Fibroblast of lung (primary cell): Measurements from ENCODE around the gene WFDC13. TPM values are rescaled to one million over a fixed set of nuclear protein-coding genes. Genes with fewer than 3 reads are reported as not detected.

ENCODE experiments used
- DNase-seq, 2 donors: peaks; one replicate each; pipeline versions ENCODE4 v3.0.0 to v3.0.0-alpha.2; 2010; ENCODE audit warnings: low read depth in 2 of 2
- H2AFZ ChIP-seq: 2 replicates; pipeline ENCODE4 v1.5.1; 2012; ENCODE audit warnings: low read length, control low read depth, inconsistent platforms
- H3K27ac ChIP-seq: 2 replicates; pipeline ENCODE4 v1.5.1; 2011; ENCODE audit warnings: low read length, control low read depth; ENCODE audit not compliant: insufficient read depth
- H3K27me3 ChIP-seq: 2 replicates; pipeline ENCODE4 v1.5.1; 2011; ENCODE audit warnings: mild to moderate bottlenecking, low read length; ENCODE audit not compliant: control insufficient read depth, insufficient read depth
- H3K36me3 ChIP-seq: 2 replicates; pipeline ENCODE4 v1.5.1; 2011; ENCODE audit warnings: low read length; ENCODE audit not compliant: control insufficient read depth, insufficient read depth
- H3K4me1 ChIP-seq: 2 replicates; pipeline ENCODE4 v1.5.1; 2011; ENCODE audit warnings: low read length; ENCODE audit not compliant: control insufficient read depth, insufficient read depth; ENCODE audit errors: extremely low read depth
- H3K4me2 ChIP-seq: 2 replicates; pipeline ENCODE4 v1.5.1; 2011; ENCODE audit warnings: low read length, control low read depth; ENCODE audit not compliant: insufficient read depth; ENCODE audit errors: extremely low read depth
- H3K4me3 ChIP-seq, 4 experiments: fragments of 200-600 bp in 1 of 4; sonication (generic) in 1 of 4; replicated peaks in 1 of 4; 2 replicates each; pipeline ENCODE4 v1.5.1; 2011 to 2016; ENCODE audit warnings: low read length in 4 of 4, low read depth in 3 of 4, mild to moderate bottlenecking in 3 of 4, control low read depth in 2 of 4, inconsistent platforms in 1 of 4, mixed read lengths in 1 of 4; ENCODE audit not compliant: insufficient read depth in 1 of 4; ENCODE audit errors: control extremely low read depth in 1 of 4
- H3K79me2 ChIP-seq: 2 replicates; pipeline ENCODE4 v1.5.1; 2012; ENCODE audit warnings: mild to moderate bottlenecking, low read length, inconsistent platforms; ENCODE audit not compliant: control insufficient read depth, insufficient read depth
- H3K9ac ChIP-seq: 2 replicates; pipeline ENCODE4 v1.5.1; 2011; ENCODE audit warnings: mild to moderate bottlenecking, low read length, control low read depth; ENCODE audit not compliant: insufficient read depth
- H3K9me3 ChIP-seq: 2 replicates; pipeline ENCODE4 v1.5.1; 2012; ENCODE audit warnings: low read depth, low read length; ENCODE audit not compliant: control insufficient read depth, insufficient read depth
- H4K20me1 ChIP-seq: 2 replicates; pipeline ENCODE4 v1.5.1; 2011; ENCODE audit warnings: low read length; ENCODE audit not compliant: control insufficient read depth, insufficient read depth; ENCODE audit errors: extremely low read depth
- CTCF ChIP-seq, 2 donors: IDR thresholded peaks in 1 of 2; conservative IDR thresholded peaks in 1 of 2; 1 replicate in 1 of 2; 2 replicates in 1 of 2; pipeline ENCODE4 v1.5.1; 2011 to 2012; ENCODE audit warnings: low read length in 2 of 2, control low read depth in 1 of 2, inconsistent platforms in 1 of 2, low read depth in 1 of 2, mild to moderate bottlenecking in 1 of 2
- EZH2 ChIP-seq: IDR thresholded peaks from 2 replicates; pipeline ENCODE4 v1.5.1; 2012; ENCODE audit warnings: low read length, control low read depth, mild to moderate bottlenecking; ENCODE audit errors: missing control alignments
- polyA plus RNA-seq, 2 donors: library from polyadenylated mRNA; depleted of rRNA in 1 of 2; stranded (reverse) in 1 of 2; unstranded in 1 of 2; fragments of >200 nt; gene quantifications; 2 replicates each; pipeline ENCODE4 v1.2.1, GENCODE V29; 2011 to 2012; ENCODE audit warnings: missing spikeins in 1 of 2
- total RNA-seq: library from RNA; depleted of rRNA; stranded (reverse); fragments of >200 nt; gene quantifications from 2 replicates; pipeline ENCODE4 v1.2.1, GENCODE V29; 2014

Gene WFDC13
- total and polyA plus RNA-seq, 2 donors (not counting 1 experiment from before 2014, with no cell fraction given), result not detected

- H2AFZ ChIP-seq, result no peak overlapping the region
- no peak overlapping the region for H3K9ac ChIP-seq
- no peaks in the 10 kb centered on the region for H3K9me3 ChIP-seq
- no peaks in the 10 kb centered on the region for H4K20me1 ChIP-seq
- no peak overlapping the region for H3K4me2 ChIP-seq
- DNase-seq, result no peak
- H3K79me2 ChIP-seq, result no peaks in the 10 kb centered on the region
- H3K4me3 ChIP-seq, result no peak overlapping the region
- no peak overlapping the region for H3K27ac ChIP-seq
- H3K4me1 ChIP-seq, result no peaks in the 10 kb centered on the region
- no peaks in the 10 kb centered on the region for H3K27me3 ChIP-seq
- TF ChIP-seq CTCF (conservative IDR thresholded peaks at IDR 0.05 in 1 of 2, IDR thresholded peaks at IDR 0.05 in 1 of 2; ENCODE audit: low read depth in 1 of 2, low read length in 2 of 2) (no peak), EZH2 (no peak)
- no peaks in the 10 kb centered on the region for H3K36me3 ChIP-seq
Observed at GRCh38 chr20:45732199-45732598, 30.4 kb downstream of the WFDC13 start.

DNA sequence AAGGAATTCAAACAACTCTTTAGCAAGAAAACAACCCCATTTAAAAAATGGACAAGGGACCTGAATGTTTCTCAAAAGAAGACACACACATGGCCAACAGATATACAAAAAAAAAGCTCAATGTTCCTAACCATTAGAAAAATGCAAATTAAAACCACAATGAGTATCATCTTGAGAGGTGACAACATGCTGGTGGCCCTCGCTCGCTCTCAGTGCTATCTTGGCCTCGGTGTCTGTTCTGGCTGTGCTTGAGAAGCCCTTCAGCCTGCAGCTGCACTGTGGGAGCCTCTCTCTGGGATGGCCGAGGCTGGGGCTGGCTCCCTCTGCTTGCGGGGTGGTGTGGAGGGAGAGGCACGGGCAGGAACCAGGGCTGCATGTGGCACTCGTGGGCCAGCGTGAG is 33.7 kb downstream of the WFDC13 start:
- no peak overlapping the region for H3K9ac ChIP-seq
- H3K27me3 ChIP-seq, result no peaks in the 10 kb centered on the region
- H3K4me3 ChIP-seq, result no peak overlapping the region
- H4K20me1 ChIP-seq, result no peaks in the 10 kb centered on the region
- TF ChIP-seq EZH2 (no peak), CTCF (conservative IDR thresholded peaks at IDR 0.05 in 1 of 2, IDR thresholded peaks at IDR 0.05 in 1 of 2; ENCODE audit: low read depth in 1 of 2, low read length in 2 of 2) (no peak)
- no peaks in the 10 kb centered on the region for H3K9me3 ChIP-seq
- no peak for DNase-seq
- no peaks in the 10 kb centered on the region for H3K4me1 ChIP-seq
- no peak overlapping the region for H2AFZ ChIP-seq
- H3K27ac ChIP-seq, result no peak overlapping the region
- no peak overlapping the region for H3K4me2 ChIP-seq
- no peaks in the 10 kb centered on the region for H3K36me3 ChIP-seq
- no peaks in the 10 kb centered on the region for H3K79me2 ChIP-seq

DNA sequence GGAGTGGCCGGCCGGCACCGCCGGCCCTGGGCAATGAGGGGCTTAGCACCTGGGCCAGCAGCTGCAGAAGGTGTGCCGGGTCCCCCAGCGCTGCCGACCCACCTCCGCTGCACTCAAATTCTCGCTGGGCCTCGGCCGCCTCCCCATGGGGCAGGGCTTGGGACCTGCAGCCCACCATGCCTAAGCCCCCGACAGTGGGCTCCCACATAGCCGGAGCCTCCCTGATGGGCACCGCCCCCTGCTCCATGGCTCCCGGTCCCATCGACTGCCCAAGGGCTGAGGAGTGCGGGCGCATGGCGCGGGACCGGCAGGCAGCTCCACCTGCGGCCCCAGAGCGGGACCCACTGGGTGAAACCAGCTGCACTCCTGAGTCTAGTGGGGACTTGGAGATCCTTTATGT is 34.1 kb downstream of the WFDC13 start:
- no peak for TF ChIP-seq CTCF (conservative IDR thresholded peaks at IDR 0.05 in 1 of 2, IDR thresholded peaks at IDR 0.05 in 1 of 2; ENCODE audit: low read depth in 1 of 2, low read length in 2 of 2)
- TF ChIP-seq EZH2, result no peak
- Histone ChIP-seq H3K4me3 (no peak overlapping the region), H3K36me3 (no peaks in the 10 kb centered on the region), H3K27ac (no peak overlapping the region), H3K4me1 (no peaks in the 10 kb centered on the region), H2AFZ (no peak overlapping the region), H3K9me3 (no peaks in the 10 kb centered on the region), H3K79me2 (no peaks in the 10 kb centered on the region), H3K4me2 (no peak overlapping the region), H3K9ac (no peak overlapping the region), H3K27me3 (no peaks in the 10 kb centered on the region), H4K20me1 (no peaks in the 10 kb centered on the region)
- no peak for DNase-seq
